Osteocyte (in vitro differentiated cells): ENCODE data around the gene OSBPL8. TPM values are rescaled to one million over a fixed set of nuclear protein-coding genes. Genes with fewer than 3 reads are reported as not detected.

Experiments used
- DNase-seq: peaks from one replicate; pipeline ENCODE4 v3.0.0; 2021; ENCODE audit warnings: mixed read lengths; ENCODE audit not compliant: unreplicated experiment; ENCODE audit errors: extremely low spot score
- H3K27ac Mint-ChIP-seq: one replicate; pipeline ENCODE4 v1.8.0; 2021; ENCODE audit warnings: mild to moderate bottlenecking, mixed read lengths; ENCODE audit not compliant: unreplicated experiment
- H3K27me3 Mint-ChIP-seq: one replicate; pipeline ENCODE4 v1.8.0; 2021; ENCODE audit warnings: mixed read lengths; ENCODE audit not compliant: unreplicated experiment
- H3K36me3 Mint-ChIP-seq: one replicate; pipeline ENCODE4 v1.8.0; 2021; ENCODE audit warnings: mixed read lengths; ENCODE audit not compliant: unreplicated experiment
- H3K4me1 Mint-ChIP-seq: one replicate; pipeline ENCODE4 v1.8.0; 2021; ENCODE audit warnings: mixed read lengths; ENCODE audit not compliant: unreplicated experiment
- H3K4me3 Mint-ChIP-seq: one replicate; pipeline ENCODE4 v1.8.0; 2021; ENCODE audit warnings: mild to moderate bottlenecking, moderate library complexity, mixed read lengths; ENCODE audit not compliant: unreplicated experiment
- H3K9me3 Mint-ChIP-seq: one replicate; pipeline ENCODE4 v1.8.0; 2021; ENCODE audit warnings: mixed read lengths; ENCODE audit not compliant: unreplicated experiment
- total RNA-seq: library from RNA; stranded (reverse); gene quantifications from 2 replicates; pipeline ENCODE4 v1.2.1, GENCODE V29; 2021
- TF ChIP-seq, protein P1 (sequence below): fragments of 200-600 bp; sonication (generic); IDR thresholded peaks from 2 replicates; pipeline ENCODE4 v1.5.0; 2021; ENCODE audit warnings: antibody characterized with exemption, mild to moderate bottlenecking, moderate library complexity

The OSBPL8 gene
- total RNA-seq, 1 donor from 2014 or later = 87.8 TPM

DNA sequence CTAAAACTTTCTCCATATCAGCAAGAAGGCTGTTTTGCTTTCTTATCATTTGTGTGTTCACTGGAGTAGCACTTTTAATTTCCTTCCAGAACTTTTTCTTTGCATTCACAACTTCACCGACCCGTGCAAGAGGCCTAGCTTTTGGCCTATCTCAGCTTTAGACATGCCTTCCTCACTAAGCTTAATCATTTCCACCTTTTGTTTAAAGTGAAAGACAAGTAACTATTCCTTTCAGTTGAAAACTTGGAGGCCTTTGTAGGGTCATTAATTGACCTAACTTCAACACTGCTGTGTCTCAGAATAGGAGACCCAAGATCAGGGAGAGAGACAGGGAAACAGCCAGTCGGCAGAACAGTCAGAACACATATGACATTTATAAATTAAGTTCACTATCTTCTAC lies 250.7 kb downstream of the OSBPL8 start:
- DNase-seq = no peak
- H3K27ac Mint-ChIP-seq = no peak overlapping the region
- H3K4me1 Mint-ChIP-seq = peaks cover 22% of the 10 kb centered on the region
- H3K9me3 Mint-ChIP-seq = no peaks in the 10 kb centered on the region
- H3K27me3 Mint-ChIP-seq = no peaks in the 10 kb centered on the region
- no peaks in the 10 kb centered on the region for H3K36me3 Mint-ChIP-seq
- TF ChIP-seq, protein P1, sequence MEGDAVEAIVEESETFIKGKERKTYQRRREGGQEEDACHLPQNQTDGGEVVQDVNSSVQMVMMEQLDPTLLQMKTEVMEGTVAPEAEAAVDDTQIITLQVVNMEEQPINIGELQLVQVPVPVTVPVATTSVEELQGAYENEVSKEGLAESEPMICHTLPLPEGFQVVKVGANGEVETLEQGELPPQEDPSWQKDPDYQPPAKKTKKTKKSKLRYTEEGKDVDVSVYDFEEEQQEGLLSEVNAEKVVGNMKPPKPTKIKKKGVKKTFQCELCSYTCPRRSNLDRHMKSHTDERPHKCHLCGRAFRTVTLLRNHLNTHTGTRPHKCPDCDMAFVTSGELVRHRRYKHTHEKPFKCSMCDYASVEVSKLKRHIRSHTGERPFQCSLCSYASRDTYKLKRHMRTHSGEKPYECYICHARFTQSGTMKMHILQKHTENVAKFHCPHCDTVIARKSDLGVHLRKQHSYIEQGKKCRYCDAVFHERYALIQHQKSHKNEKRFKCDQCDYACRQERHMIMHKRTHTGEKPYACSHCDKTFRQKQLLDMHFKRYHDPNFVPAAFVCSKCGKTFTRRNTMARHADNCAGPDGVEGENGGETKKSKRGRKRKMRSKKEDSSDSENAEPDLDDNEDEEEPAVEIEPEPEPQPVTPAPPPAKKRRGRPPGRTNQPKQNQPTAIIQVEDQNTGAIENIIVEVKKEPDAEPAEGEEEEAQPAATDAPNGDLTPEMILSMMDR = no peak
- no peak overlapping the region for H3K4me3 Mint-ChIP-seq

DNA sequence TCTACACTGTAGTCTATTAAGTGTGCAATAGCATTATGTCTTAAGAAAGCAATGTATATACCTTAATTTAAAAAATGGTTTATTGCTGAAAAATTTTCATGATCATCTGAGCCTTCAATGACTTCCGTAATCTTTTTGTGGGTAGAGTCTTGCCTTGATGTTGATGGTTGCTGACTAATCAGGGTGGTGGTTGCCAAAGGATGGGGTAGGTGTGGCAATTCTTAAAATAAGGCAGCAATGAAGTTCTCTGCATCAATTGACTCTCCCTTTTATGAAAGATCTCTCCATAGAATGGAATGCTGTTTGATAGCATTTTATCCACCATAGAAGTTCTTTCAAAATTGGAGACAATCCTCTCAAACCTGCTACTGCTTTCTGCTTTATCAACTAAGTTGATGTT lies 252.5 kb downstream of the OSBPL8 start:
- Mint-ChIP-seq H3K4me3 (no peak overlapping the region), H3K36me3 (no peaks in the 10 kb centered on the region), H3K27ac (no peak overlapping the region), H3K27me3 (no peaks in the 10 kb centered on the region), H3K9me3 (no peaks in the 10 kb centered on the region), H3K4me1 (peaks cover 28% of the 10 kb centered on the region)
- no peak for DNase-seq
- TF ChIP-seq, protein P1 = no peak

DNA sequence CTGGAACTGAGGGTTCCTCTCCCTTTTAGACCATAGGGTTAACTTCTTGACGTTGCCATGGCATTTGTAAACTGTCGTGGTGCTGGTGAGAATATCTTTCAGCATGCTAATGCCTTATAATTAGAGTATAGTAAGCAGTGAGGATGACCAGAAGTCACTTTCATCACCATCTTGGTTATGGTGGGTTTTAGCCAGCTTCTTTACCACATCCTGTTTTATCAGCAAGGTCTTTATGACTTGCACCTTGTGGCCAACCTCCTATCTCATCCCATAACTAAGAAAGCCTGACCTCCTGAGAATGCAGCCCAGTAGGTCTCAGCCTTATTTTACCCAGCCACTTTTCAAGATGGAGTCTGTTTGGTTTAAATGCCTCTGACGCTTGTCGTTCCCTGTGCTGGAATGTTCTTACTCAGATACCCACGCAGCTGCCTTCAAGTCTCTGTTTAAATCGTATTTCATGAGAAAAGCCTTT lies 255.5 kb downstream of the OSBPL8 start:
- TF ChIP-seq, protein P1 = no peak
- H3K4me3 Mint-ChIP-seq = no peak overlapping the region
- no peak overlapping the region for H3K27ac Mint-ChIP-seq
- H3K27me3 Mint-ChIP-seq = no peaks in the 10 kb centered on the region
- no peaks in the 10 kb centered on the region for H3K36me3 Mint-ChIP-seq
- H3K9me3 Mint-ChIP-seq = no peaks in the 10 kb centered on the region
- H3K4me1 Mint-ChIP-seq = peaks cover 16% of the 10 kb centered on the region
- no peak for DNase-seq

DNA sequence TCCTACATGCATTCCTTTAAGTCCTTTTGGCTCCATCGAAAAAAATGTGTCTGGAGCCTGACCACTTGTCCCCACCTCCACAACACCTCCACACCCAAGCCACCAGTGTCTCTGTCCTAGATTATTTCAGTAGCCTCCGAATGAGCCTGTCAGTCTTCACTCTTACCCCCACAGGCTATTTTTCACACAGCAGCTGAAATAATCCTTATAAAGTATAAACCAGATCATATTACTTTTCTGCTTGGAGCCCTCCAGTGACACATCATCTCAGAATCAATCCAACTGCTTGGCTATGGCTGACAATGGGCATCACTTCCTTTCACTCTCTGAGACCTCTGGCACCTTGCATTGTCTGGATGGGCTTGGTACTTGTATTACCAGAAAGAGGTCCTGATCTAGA lies 256.2 kb downstream of the OSBPL8 start:
- TF ChIP-seq, protein P1 = no peak
- Mint-ChIP-seq H3K36me3 (no peaks in the 10 kb centered on the region), H3K4me1 (peaks cover 16% of the 10 kb centered on the region), H3K27ac (peak overlapping the region; percentile 76), H3K4me3 (no peak overlapping the region), H3K9me3 (no peaks in the 10 kb centered on the region), H3K27me3 (no peaks in the 10 kb centered on the region)
- no peak for DNase-seq

Other genes with a start within 250 kb of the OSBPL8 start
- gene BBS10, start 211.4 kb downstream of the OSBPL8 start, total RNA-seq = 10.5 and 11.0 TPM in 2 replicates
- gene ZDHHC17, start 204.3 kb upstream of the OSBPL8 start, total RNA-seq = 41.1 and 44.3 TPM in 2 replicates